GM23338 (cell line): Measurements from ENCODE around the gene RECQL5. TPM values are rescaled to one million over a fixed set of nuclear protein-coding genes. Genes with fewer than 3 reads are reported as not detected.

ENCODE experiments used
- ATAC-seq: fragments of 200-7000 bp; cut with Tn5 transposase; 3 replicates; pipeline ENCODE4 v1.9.1; 2020
- DNase-seq: peaks from one replicate; pipeline ENCODE4 v3.0.0-alpha.2; 2015; ENCODE audit warnings: low spot score
- H2AFZ ChIP-seq: fragments of 200-600 bp; sonication (generic); 2 replicates; pipeline ENCODE4 v1.8.0; 2016; ENCODE audit warnings: antibody characterized with exemption, mild to moderate bottlenecking, moderate library complexity
- H3F3A ChIP-seq: fragments of 200-600 bp; sonication (generic); replicated peaks from 2 replicates; pipeline ENCODE4 v1.8.0; 2017; ENCODE audit warnings: antibody characterized with exemption, mixed run types, low read depth
- H3K27ac ChIP-seq: fragments of 200-600 bp; sonication (generic); 2 replicates; pipeline ENCODE4 v1.6.1; 2016; ENCODE audit warnings: low read depth
- H3K27me3 ChIP-seq: fragments of 200-600 bp; sonication (generic); 2 replicates; pipeline ENCODE4 v1.8.0; 2016; ENCODE audit warnings: mild to moderate bottlenecking, mixed run types, moderate library complexity; ENCODE audit not compliant: insufficient read depth
- H3K36me3 ChIP-seq: fragments of 200-600 bp; sonication (generic); 2 replicates; pipeline ENCODE4 v1.8.0; 2016; ENCODE audit warnings: mild to moderate bottlenecking; ENCODE audit not compliant: insufficient read depth
- H3K4me1 ChIP-seq: fragments of 200-600 bp; sonication (generic); 2 replicates; pipeline ENCODE4 v1.8.0; 2016; ENCODE audit warnings: mild to moderate bottlenecking, moderate library complexity; ENCODE audit not compliant: insufficient read depth
- H3K4me2 ChIP-seq: fragments of 200-600 bp; sonication (generic); 2 replicates; pipeline ENCODE4 v1.7.1; 2017; ENCODE audit warnings: mixed run types
- H3K4me3 ChIP-seq: fragments of 200-600 bp; sonication (generic); 2 replicates; pipeline ENCODE4 v1.6.1; 2016; ENCODE audit warnings: mixed run types
- H3K79me2 ChIP-seq: fragments of 200-600 bp; sonication (generic); replicated peaks from 2 replicates; pipeline ENCODE4 v1.8.0; 2017; ENCODE audit warnings: mild to moderate bottlenecking; ENCODE audit not compliant: insufficient read depth
- H3K9me2 ChIP-seq: fragments of 200-600 bp; sonication (generic); 2 replicates; pipeline ENCODE4 v1.8.0; 2017; ENCODE audit not compliant: insufficient read depth
- H4K20me1 ChIP-seq: fragments of 200-600 bp; sonication (generic); replicated peaks from 2 replicates; pipeline ENCODE4 v1.8.0; 2017; ENCODE audit warnings: mild to moderate bottlenecking; ENCODE audit not compliant: insufficient read depth
- H3K27ac Mint-ChIP-seq: 2 replicates; pipeline ENCODE4 v1.8.0; 2020; ENCODE audit warnings: inconsistent platforms, mild to moderate bottlenecking, moderate library complexity, mixed read lengths
- H3K27me3 Mint-ChIP-seq: 3 replicates; pipeline ENCODE4 v1.8.0; 2022; ENCODE audit warnings: low read depth, mild to moderate bottlenecking, moderate library complexity, mixed read lengths, inconsistent platforms; ENCODE audit not compliant: insufficient read depth, poor library complexity
- H3K36me3 Mint-ChIP-seq: 3 replicates; pipeline ENCODE4 v1.8.0; 2021; ENCODE audit warnings: low read depth, mild to moderate bottlenecking, inconsistent platforms, moderate library complexity, mixed read lengths
- H3K4me1 Mint-ChIP-seq: 3 replicates; pipeline ENCODE4 v1.8.0; 2020; ENCODE audit warnings: mild to moderate bottlenecking, inconsistent platforms, mixed read lengths
- H3K4me3 Mint-ChIP-seq: 3 replicates; pipeline ENCODE4 v1.8.0; 2021; ENCODE audit warnings: moderate library complexity, mild to moderate bottlenecking, inconsistent platforms, mixed read lengths
- H3K9me3 Mint-ChIP-seq: 3 replicates; pipeline ENCODE4 v1.8.0; 2020; ENCODE audit warnings: moderate library complexity, mild to moderate bottlenecking, inconsistent platforms, mixed read lengths
- CREB1 ChIP-seq: fragments of 250-450 bp; sonication (Bioruptor Pico); IDR thresholded peaks from 2 replicates; pipeline ENCODE4 v1.5.0; 2020; ENCODE audit warnings: low read depth, mild to moderate bottlenecking, moderate library complexity
- ETS1 ChIP-seq: IDR thresholded peaks from 2 replicates; pipeline ENCODE4 v1.6.1; 2016; ENCODE audit warnings: antibody characterized with exemption
- EZH2 ChIP-seq: fragments of 200-600 bp; sonication (generic); IDR thresholded peaks from one replicate; pipeline ENCODE4 v1.8.0; 2017; ENCODE audit warnings: antibody characterized with exemption, mild to moderate bottlenecking, low read depth; ENCODE audit not compliant: unreplicated experiment
- EZH2phosphoT487 ChIP-seq: fragments of 200-600 bp; sonication (generic); IDR thresholded peaks from one replicate; pipeline ENCODE4 v1.8.1; 2018; ENCODE audit warnings: antibody characterized with exemption; ENCODE audit not compliant: unreplicated experiment
- JUNB ChIP-seq: IDR thresholded peaks from one replicate; pipeline ENCODE4 v1.6.1; 2016; ENCODE audit warnings: antibody characterized with exemption; ENCODE audit not compliant: unreplicated experiment
- NANOG ChIP-seq: IDR thresholded peaks from 2 replicates; pipeline ENCODE4 v1.6.1; 2016; ENCODE audit warnings: antibody characterized with exemption, borderline replicate concordance
- POLR2AphosphoS5 ChIP-seq: IDR thresholded peaks from 2 replicates; pipeline ENCODE4 v1.6.1; 2016; ENCODE audit warnings: antibody characterized with exemption, low read depth
- REST ChIP-seq: IDR thresholded peaks from one replicate; pipeline ENCODE4 v1.6.1; 2018; ENCODE audit warnings: antibody characterized with exemption; ENCODE audit not compliant: unreplicated experiment
- STAT1 ChIP-seq: IDR thresholded peaks from one replicate; pipeline ENCODE4 v1.6.1; 2016; ENCODE audit warnings: antibody characterized with exemption; ENCODE audit not compliant: unreplicated experiment
- ZNF114 ChIP-seq: fragments of 250-450 bp; sonication (Bioruptor Pico); IDR thresholded peaks from 2 replicates; pipeline ENCODE4 v1.5.0; 2020; ENCODE audit warnings: mild to moderate bottlenecking, moderate library complexity
- ZNF331 ChIP-seq: fragments of 250-450 bp; sonication (Bioruptor Pico); IDR thresholded peaks from 2 replicates; pipeline ENCODE4 v1.5.0; 2020; ENCODE audit warnings: low read depth, mild to moderate bottlenecking, moderate library complexity
- ZNF462 ChIP-seq: fragments of 250-450 bp; sonication (Bioruptor Pico); IDR thresholded peaks from 2 replicates; pipeline ENCODE4 v1.5.0; 2020; ENCODE audit warnings: mild to moderate bottlenecking, moderate library complexity
- polyA plus RNA-seq: library from polyadenylated mRNA; unstranded; fragments of >200 nt; fragmentation: Nextera tagmentation; extraction: Ambion mirVana; gene quantifications from 2 replicates; pipeline ENCODE4 v1.2.1, GENCODE V29; 2016
- total RNA-seq: library from RNA; depleted of rRNA; stranded (reverse); fragments of >200 nt; shearing (Covaris generic); gene quantifications from 2 replicates; pipeline ENCODE4 v1.2.3, GENCODE V29; 2014
- TF ChIP-seq, protein P1 (sequence below), 2 experiments: fragments of 200-600 bp in 1 of 2; sonication (generic) in 1 of 2; conservative IDR thresholded peaks; 2 replicates each; pipeline versions ENCODE4 v1.5.1 to v1.6.1; 2016 to 2017; ENCODE audit warnings: antibody characterized with exemption in 2 of 2, low read depth in 2 of 2, mild to moderate bottlenecking in 2 of 2, moderate library complexity in 1 of 2

Gene RECQL5
- total and polyA plus RNA-seq, 2 experiments from 2014 or later = 20.0 to 23.3 TPM

GRCh38 chr17:75624021-75624420 is 42.9 kb downstream of the RECQL5 start:
- H4K20me1 ChIP-seq = no peaks in the 10 kb centered on the region
- H2AFZ ChIP-seq = no peak overlapping the region
- no peak overlapping the region for H3K4me3 Mint-ChIP-seq
- no peaks in the 10 kb centered on the region for H3F3A ChIP-seq
- no peaks in the 10 kb centered on the region for H3K27me3 ChIP-seq
- no peaks in the 10 kb centered on the region for H3K9me2 ChIP-seq
- no peak overlapping the region for H3K27ac ChIP-seq
- no peak overlapping the region for H3K4me3 ChIP-seq
- H3K36me3 ChIP-seq = no peaks in the 10 kb centered on the region; the same call in 1 of the 2 replicates
- no peak overlapping the region for H3K27ac Mint-ChIP-seq
- no peaks in the 10 kb centered on the region for H3K79me2 ChIP-seq
- no peak overlapping the region for H3K4me2 ChIP-seq
- peaks cover 3% of the 10 kb centered on the region; the same call in 1 of the 3 replicates for H3K4me1 Mint-ChIP-seq
- DNase-seq (no peak), ATAC-seq (no peak)
- H3K9me3 Mint-ChIP-seq = no peaks in the 10 kb centered on the region
- H3K36me3 Mint-ChIP-seq = no peaks in the 10 kb centered on the region
- no peak for TF ChIP-seq ZNF114 (CRISPR knock-in tag)
- no peak for TF ChIP-seq NANOG
- no peak for TF ChIP-seq REST
- TF ChIP-seq EZH2phosphoT487 = no peak
- no peak for TF ChIP-seq JUNB
- no peak for TF ChIP-seq ETS1
- TF ChIP-seq EZH2 = no peak
- no peak for TF ChIP-seq STAT1
- TF ChIP-seq, protein P1, sequence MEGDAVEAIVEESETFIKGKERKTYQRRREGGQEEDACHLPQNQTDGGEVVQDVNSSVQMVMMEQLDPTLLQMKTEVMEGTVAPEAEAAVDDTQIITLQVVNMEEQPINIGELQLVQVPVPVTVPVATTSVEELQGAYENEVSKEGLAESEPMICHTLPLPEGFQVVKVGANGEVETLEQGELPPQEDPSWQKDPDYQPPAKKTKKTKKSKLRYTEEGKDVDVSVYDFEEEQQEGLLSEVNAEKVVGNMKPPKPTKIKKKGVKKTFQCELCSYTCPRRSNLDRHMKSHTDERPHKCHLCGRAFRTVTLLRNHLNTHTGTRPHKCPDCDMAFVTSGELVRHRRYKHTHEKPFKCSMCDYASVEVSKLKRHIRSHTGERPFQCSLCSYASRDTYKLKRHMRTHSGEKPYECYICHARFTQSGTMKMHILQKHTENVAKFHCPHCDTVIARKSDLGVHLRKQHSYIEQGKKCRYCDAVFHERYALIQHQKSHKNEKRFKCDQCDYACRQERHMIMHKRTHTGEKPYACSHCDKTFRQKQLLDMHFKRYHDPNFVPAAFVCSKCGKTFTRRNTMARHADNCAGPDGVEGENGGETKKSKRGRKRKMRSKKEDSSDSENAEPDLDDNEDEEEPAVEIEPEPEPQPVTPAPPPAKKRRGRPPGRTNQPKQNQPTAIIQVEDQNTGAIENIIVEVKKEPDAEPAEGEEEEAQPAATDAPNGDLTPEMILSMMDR (conservative IDR thresholded peaks at IDR 0.05; ENCODE audit: low read depth in 2 of 2) = no peak
- no peak for TF ChIP-seq CREB1 (CRISPR knock-in tag)
- TF ChIP-seq POLR2AphosphoS5 = no peak
- TF ChIP-seq ZNF462 (CRISPR knock-in tag) = no peak
- TF ChIP-seq ZNF331 (CRISPR knock-in tag) = no peak
- no peaks in the 10 kb centered on the region for H3K4me1 ChIP-seq
- H3K27me3 Mint-ChIP-seq = peaks cover 27% of the 10 kb centered on the region
